NCI-H187 treated with DMSO at 0.1 percent for 48 hours (cell line): ENCODE results near the gene CPLX3.
"Not testable (repeated sequence)": the region's sequence is repeated elsewhere in the genome, so short reads cannot be mapped to it uniquely, and the experiment has no call there.

Experiments
- DNase-seq: peaks from one replicate; lab custom pipeline; 2025; lab: John Stamatoyannopoulos, UW

The CPLX3 gene, protein sequence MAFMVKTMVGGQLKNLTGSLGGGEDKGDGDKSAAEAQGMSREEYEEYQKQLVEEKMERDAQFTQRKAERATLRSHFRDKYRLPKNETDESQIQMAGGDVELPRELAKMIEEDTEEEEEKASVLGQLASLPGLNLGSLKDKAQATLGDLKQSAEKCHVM

DNA sequence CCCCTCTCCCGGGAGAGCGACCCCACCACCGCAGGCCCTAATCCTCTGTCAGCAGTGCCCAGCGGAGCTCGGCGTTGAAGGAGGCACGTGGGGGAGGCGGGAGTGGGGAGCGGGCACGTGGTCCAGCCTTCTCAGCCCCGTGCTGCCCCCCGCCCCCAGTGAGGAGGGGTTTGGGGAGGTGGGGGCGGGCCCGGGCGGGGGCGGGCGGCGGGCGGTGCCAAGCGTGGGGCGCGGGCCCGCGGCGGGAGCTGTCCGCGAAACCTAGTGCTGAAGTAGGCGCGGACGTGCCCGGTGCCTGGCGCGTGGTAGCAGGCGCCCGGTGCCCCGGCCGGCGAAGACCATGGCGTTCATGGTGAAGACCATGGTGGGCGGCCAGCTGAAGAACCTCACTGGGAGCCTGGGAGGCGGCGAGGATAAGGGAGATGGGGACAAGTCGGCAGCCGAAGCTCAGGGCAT lies at the start of gene CPLX3:
TSS of gene CPLX3 (plus strand) at position 264 of the 456 bp plus-strand sequence. CDS start at position 341, 77 bp downstream.
- no peak for DNase-seq

DNA sequence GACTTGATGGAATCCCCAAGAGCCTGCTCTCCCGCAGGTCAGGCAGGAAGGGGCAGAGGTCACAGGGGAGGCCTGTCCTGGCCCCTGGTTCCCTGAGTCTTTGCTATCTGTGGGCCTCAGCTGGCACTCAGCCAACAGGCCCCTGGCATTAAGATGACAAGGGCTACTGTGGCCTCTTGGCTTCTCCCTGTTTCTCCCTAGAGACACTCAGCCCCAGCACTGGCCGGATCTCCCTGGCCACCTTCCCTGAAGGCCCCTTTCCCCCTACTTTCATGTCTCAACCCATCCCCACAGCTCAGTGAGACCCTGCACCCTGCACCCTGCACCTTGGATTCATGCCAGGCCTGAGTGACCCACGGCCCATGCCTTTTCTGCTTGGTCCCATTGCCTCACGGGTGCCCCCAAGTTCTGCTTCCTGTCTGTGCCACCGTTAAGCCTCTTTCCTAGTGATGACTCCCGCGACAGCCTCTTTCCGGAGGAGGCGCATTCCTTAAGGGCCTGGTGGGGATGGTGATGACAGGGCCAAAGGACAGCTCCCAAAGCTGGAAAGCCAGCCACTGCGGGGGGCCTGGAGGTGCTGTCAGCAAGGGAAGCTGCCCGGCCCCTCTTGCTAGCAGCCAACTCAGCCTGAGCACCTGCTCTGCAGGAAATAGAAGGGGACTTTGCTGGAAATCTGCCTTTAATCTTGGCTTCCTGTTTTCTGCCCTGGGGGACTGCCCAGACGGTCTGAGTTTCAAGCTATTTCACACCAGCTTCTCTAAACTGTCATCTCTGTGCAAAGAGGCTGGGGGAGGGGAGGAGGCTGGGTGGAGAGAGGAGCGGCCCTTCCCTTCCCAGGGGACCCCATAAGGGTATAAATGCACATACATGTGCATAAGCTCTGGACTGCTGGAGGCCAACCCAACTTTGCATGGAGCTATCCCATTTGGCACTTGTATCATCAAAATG lies 49.3 kb upstream of the CPLX3 start:
- DNase-seq = no peak

DNA sequence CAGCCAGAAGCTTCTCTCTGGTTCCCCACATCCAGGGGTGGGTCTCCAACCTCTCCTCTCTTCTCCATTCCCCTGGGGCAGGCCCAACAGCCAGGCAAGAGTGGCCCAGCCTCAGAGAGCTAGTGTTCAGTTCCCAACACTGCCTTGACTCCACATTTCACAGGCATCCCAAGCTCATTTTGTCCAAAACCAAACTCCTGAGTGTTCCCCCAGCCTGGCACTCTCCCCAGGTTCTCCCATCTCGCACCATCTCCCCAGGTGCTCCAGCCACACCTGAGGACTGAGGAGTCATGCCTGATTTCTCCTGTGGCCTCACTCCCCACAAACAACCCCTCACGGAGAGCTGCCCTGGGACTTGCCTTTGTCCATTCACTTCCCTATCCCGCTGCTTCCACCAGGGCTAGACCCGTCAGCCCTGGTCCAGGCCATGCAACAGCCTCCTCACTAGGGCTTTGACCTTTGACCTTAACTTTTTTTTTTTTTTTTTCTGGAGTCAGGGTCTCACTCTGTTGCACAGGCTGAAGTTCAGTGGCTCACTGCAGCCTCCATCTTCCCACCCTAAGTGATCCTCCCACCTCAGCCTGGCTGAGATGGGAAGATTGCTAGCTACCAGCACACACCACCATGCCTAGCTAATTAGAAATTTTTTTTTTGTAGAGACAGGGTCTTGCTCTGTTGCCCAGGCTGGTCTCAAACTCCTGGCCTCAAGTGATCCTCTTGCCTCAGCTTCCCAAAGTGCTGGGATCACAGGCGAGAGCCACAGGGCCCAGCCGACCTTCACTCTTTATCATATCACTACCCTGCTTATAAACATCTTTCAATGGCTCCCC lies 48.4 kb upstream of the CPLX3 start:
- DNase-seq = no peak

DNA sequence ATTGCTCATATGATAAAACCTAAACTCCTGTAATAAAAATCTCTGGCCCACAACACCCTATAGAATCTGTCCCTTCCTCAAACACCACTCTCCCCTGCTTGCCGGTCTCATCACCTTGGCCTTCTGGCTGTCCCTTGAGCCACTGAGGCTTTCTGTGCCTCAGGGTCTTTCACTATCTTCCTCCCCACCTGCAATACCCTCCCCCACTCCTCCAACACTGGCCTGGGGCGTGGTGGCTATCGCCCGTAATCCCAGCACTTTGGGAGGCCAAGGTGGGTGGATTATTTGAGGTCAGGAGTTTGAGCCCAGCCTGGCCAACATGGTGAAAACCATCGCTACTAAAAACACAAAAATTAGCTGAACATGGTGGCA lies 47.8 kb upstream of the CPLX3 start:
- no peak for DNase-seq

DNA sequence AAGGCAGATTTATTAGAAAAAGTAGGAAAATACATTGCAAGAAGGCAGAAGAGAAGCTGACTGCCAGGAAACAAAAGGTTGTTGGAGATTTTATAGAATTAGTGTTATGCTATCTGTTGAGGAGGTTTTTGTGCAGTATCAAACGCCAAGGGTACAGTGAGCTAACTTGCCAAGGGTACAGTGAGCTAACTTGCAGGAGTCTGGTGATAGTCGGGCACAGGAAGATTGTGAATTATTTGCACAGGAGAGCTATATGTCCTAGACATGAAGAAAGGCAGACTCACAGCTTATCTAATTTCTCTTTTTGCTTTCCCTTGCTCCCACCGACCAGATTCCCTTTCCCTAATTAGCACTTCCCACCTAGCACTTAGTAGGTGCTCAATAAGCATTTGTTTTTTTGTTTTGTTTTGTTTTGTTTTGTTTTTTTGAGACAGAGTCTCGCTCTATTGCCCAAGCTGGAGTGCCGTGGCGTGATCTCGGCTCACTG lies 47.2 kb upstream of the CPLX3 start:
- no peak for DNase-seq

DNA sequence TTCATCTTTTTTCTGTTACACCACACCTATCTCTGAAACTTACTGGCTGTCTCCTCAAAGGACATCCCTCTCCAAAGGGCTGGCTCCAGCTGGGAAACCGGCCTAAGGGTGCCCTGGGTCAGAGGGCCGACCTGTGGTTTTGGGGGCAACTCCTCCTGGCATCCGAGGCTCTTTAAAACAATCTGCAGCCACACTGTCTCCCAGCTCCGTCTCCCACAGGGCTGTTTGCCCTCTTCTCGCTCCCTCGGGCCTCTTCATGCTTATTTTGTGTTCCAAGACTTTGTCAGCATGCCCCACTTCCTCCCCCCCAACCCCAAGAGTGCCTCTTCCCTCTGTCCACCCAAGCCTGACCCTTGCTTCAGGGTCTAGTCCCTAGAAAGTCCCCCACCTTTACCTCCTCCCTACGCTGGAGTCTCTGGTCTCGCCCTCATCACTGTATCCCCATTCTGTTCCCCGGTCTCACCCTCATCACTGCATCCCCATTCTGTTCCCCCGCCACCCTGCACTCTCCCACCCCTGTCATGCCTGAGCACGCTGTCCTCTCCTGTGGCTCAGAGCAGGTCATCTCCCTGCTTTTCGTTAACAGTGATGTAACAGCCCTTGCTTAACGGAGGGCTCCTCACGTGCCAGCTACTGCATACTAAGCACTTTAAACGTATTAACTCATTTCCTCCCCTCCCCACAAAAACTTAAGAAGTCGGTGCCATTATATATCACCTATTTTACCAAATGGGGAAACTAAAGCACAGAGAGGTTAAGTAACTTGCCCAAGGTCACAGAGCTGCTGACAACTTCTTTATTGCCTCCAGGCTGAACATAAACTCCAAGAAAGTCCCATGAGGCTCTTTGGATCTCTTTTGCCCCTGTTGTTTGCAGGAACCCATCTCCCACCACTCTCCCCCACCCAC lies 45.6 kb upstream of the CPLX3 start:
- no peak for DNase-seq

DNA sequence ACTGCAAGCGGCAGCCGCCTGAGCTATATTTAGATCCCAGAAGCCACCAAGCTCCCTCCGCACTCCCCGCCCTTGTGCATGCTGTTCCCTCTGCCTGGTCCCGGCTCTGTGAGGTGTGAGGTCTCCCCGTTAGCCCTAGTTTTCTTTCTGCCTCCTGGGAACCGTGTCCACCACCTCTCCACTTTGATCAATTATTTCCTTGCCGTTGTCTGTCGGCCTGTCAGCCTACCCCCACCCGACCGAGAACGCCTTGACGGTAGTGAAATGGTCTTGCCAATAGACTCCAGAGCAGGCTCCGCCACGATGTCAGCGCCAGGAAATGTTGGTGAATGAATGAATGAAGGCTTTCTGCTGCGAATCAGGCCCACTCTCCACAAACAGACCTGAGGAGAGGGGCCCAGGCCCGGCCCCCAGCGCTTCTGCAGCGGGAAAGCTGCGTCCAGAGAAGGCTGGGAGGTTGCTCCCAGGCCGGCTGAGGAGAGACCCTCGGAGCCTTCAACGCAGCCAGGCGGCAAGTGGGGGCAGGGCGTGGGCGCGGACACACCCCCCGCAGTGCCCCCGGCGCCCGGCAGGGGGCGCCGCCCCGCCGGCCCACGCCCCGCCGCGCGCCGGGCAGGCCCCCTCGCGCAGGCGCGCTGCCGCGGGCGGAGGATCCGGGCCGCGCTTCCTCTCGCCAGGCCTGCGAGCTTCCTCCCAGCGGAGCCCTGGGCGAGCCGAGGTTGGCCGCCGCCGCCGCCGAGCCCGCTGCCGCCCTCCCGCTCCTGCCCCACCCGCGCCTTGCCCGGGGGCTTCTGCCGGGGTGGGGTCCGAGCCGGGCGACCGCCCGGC lies 44.8 kb upstream of the CPLX3 start, which contains the start of gene CSK:
TSS of gene CSK (plus strand) at position 650 of the 828 bp plus-strand sequence. CDS start 16,218 bp downstream, outside the sequence.
- DNase-seq = no peak

DNA sequence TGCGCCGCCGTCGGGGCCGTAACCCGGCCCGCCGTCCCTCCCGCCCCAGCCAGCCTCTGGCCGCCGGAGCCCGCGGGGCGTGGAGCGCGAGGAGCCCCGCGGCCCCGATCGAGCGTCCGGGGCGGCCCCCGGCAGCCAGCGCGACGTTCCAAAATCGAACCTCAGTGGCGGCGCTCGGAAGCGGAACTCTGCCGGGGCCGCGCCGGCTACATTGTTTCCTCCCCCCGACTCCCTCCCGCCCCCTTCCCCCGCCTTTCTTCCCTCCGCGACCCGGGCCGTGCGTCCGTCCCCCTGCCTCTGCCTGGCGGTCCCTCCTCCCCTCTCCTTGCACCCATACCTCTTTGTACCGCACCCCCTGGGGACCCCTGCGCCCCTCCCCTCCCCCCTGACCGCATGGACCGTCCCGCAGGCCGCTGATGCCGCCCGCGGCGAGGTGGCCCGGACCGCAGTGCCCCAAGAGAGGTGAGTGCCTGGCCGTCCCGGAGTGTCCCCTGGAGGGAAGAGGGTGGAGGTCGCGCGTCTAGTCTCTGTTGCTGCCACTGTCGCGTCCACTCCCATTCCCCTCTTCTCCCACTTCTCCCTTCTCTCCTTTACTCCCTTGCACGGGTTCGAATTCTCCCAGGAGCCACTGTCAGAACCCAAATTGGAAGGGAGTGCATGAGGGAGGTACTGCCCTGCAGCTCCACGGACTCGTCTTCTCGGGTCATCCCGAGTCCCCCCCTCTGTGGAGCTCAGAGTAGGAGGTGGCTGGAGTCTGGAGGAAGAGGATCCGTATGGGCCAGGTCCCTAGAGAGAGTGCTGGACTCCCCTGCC lies 44.0 kb upstream of the CPLX3 start:
- no peak for DNase-seq

DNA sequence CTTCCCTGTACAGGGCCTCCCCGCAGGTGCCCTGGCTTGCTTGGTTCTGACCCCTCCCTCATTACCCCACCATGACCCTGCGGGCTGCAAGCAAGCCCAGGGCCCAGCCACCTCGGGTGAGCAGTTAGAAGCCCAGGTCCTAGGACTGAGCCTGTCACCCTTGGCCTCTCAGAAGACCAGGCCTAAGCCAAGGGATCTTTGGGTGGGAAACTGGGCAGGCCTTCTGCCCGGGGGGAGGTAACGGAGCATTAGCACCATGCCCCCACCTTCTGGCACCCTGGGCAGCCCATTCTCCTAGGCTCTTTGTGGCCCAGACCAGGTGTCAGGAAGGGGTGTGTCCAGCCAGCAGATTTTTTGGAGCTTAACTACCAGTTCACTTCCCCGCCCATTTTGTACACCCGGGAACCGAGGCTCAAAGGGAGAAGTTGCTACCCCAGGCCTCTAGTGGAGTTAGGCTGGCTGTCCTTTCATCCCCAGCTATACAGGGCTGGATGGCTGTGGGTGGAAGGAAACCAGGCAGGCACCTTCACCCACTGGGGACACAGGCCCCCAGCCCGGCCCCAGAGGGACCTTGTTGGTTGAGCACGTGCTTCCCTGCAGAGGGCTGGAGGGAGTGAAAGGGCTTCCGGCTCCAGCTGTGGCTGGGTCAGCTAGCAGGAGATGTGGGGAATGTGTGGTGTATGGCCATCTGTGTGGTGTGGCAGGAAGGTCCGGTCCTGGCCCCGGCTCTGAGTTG lies 43.2 kb upstream of the CPLX3 start:
- DNase-seq = no peak

DNA sequence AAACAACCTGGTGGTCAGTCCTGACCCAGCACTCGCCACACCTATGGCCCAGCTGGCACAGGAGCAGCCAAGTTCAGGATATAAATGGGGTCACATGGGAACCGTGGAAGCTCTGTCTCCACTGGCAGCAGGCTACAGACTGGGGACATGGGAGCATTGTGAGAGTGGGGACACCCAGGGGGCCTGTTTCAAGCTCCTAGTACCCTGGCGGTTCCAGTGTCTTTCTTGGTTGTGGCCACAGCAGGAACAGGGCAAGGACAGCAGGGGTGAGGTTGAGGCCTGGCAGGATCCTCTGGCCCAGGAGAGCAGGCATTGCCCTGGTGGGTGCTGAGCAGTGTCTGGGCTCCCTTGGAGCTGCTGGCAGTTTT lies 42.6 kb upstream of the CPLX3 start:
- no peak for DNase-seq

DNA sequence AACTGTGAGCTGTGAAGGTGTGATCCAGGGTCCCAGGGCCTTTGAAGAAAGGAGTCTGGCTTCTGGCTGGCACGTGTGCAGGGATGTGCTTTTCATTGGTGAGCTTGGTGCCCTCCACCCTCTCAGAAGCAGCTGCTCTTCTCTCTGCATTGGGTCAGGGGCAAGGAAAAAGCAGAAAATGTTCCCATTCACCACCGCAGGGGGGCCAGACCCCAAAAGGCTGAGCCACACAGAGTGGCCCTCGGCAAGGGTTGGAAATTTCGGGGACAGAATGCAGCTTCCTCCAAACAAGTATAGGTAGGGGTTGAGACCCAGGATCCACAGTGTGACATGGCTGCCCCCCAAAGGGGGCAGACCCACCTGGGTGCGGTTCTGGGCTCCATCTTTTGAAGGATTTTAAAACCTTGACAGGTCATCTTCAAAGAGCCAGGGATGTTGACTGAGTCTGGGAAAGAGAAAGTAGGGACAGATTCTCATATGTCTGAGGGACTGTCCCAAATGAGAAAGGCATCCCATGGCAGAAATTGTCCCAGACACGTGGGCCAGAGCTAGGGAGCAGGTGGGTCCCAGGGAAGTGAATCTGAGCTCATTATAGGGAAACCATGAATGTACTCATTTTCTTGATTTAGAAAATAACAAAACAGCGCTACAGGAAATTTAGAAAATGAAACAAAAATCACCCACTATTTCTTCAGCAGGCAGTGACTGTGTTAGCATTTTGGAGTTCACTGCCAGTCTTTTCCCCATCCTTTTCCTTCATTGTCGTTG lies 41.8 kb upstream of the CPLX3 start:
- DNase-seq = no peak

DNA sequence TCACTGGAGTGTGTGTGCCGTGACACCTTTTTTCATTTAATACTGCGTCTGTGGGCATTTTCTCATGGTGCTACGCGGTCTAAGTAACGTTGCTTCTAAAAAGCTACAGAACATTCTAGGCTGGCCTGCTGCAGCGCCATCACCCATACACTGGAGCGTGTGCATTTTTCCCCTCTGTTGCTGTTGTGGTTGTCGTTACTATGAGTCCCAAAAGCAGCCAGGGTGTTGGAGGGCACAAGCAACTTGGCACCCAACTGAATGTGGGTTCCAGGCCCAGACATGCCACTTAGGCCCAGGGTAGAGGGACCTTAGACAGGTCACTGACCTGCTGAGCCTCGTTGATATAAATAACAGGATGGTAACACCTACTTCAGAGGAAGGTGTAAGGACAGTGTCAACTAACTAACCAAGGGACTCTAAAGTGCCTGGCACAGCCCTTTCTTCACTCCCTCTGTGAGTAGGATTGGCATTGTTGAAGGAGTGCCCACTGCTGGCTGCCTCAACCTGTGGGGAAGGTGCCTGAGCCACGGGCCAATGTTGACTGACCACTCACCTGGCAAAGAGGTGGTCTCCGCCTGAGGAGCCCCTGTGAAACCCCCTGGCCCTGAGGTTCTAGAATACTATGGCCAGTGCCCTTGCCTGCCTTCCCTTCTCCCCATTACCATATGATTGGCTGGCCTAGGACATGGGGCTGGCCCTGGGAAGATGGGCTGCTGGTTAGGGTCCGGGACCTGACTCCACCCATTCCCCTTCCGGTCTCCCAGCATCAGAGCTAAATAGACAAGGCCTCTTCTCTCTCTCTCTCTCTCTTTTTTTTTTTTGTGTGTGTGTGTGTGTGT lies 41.0 kb upstream of the CPLX3 start:
- DNase-seq = no peak

DNA sequence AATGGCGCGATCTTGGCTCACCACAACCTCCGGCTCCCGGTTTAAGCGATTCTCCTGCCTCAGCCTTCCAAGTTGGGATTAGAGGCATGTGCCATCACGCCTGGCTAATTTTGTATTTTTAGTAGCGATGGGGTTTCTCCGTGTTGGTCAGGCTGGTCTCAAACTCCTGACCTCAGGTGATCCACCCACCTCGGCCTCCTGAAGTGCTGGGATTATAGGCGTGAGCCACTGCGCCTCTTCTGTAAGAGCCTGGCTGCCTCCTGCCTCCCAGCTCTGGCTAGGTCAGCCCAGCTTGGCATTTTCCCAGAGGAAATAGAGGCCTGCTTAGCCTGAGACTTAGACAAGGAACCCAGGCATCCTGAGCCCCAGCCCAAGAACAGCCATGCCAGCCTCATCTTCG lies 40.3 kb upstream of the CPLX3 start:
- DNase-seq = not testable (repeated sequence)

DNA sequence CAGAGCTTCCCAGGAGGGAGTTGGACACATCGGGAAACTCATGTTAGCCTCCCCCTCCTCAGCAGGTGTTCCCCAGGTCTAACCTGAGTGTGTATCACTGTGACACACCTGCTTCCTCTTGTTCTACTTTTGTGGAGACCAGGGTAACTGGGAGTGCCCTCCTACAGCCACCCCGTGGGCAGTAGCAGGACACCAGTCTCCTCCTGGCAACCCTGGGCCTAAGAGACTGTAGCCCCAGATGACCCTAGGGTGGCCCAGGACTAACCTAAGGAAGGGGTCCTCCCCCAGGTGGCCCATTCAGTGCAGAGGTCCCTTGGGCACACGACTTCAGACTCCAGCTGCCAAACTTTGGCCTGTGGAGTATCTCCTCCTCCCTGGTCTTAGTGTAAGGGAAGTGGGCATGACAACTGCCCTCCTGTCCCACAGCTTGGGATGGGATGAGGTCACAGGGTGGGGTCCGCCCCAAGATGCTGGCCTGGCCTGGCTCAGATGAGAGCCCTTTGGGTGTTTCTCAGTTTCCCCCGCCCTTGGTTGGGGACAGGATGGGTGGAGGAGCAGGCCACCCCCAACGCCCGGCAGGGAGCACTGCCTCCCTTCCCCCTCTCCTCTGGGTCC lies 39.8 kb upstream of the CPLX3 start:
- no peak for DNase-seq

DNA sequence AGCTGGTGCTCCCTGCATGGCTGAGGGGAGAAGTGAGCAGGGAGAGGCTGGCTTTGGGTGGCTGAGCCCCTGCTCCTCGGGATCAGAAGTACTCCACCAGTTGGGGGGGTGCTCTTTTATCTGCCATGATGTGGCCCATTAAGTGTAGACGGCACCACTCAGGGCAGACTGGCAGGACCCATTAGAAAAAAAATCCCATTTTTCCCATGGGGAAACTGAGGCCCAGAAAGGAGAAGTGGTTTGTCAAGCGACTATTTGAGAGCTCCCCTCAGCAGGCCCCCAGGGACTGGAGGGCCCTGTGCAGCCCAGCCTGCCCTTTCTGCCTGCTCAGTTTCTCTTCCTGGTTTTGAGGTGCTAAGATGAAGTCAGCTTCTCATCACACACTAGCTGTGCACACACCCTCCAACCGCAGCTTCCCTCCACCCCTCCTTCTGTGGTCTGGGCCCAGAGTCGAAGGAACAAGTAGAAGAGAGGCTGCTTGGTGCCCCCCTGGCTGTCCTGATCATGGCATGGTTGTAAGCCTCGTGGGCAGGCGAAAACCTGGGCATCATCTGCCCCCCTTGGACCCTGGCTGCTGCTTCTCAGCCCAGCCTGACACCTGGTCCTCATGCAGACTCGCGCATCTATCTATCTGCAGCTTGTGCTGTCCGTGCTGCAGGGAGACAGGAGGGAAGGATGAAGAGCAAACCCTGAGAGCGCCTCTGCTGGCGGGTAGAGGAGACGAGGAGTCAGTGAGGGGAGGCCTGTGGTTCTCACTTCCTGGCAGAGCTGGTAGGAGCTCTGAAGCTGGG lies 39.0 kb upstream of the CPLX3 start:
- DNase-seq = no peak
